GM23338 (cell line): Measurements from ENCODE around the gene SUCLG2. TPM values are rescaled to one million over a fixed set of nuclear protein-coding genes. Genes with fewer than 3 reads are reported as not detected.

Source experiments
- ATAC-seq: fragments of 200-7000 bp; cut with Tn5 transposase; 3 replicates; pipeline ENCODE4 v1.9.1; 2020
- DNase-seq: peaks from one replicate; pipeline ENCODE4 v3.0.0-alpha.2; 2015; ENCODE audit warnings: low spot score
- H2AFZ ChIP-seq: fragments of 200-600 bp; sonication (generic); 2 replicates; pipeline ENCODE4 v1.8.0; 2016; ENCODE audit warnings: antibody characterized with exemption, mild to moderate bottlenecking, moderate library complexity
- H3F3A ChIP-seq: fragments of 200-600 bp; sonication (generic); replicated peaks from 2 replicates; pipeline ENCODE4 v1.8.0; 2017; ENCODE audit warnings: antibody characterized with exemption, mixed run types, low read depth
- H3K27ac ChIP-seq: fragments of 200-600 bp; sonication (generic); 2 replicates; pipeline ENCODE4 v1.6.1; 2016; ENCODE audit warnings: low read depth
- H3K27me3 ChIP-seq: fragments of 200-600 bp; sonication (generic); 2 replicates; pipeline ENCODE4 v1.8.0; 2016; ENCODE audit warnings: mild to moderate bottlenecking, mixed run types, moderate library complexity; ENCODE audit not compliant: insufficient read depth
- H3K36me3 ChIP-seq: fragments of 200-600 bp; sonication (generic); 2 replicates; pipeline ENCODE4 v1.8.0; 2016; ENCODE audit warnings: mild to moderate bottlenecking; ENCODE audit not compliant: insufficient read depth
- H3K4me1 ChIP-seq: fragments of 200-600 bp; sonication (generic); 2 replicates; pipeline ENCODE4 v1.8.0; 2016; ENCODE audit warnings: mild to moderate bottlenecking, moderate library complexity; ENCODE audit not compliant: insufficient read depth
- H3K4me2 ChIP-seq: fragments of 200-600 bp; sonication (generic); 2 replicates; pipeline ENCODE4 v1.7.1; 2017; ENCODE audit warnings: mixed run types
- H3K4me3 ChIP-seq: fragments of 200-600 bp; sonication (generic); 2 replicates; pipeline ENCODE4 v1.6.1; 2016; ENCODE audit warnings: mixed run types
- H3K79me2 ChIP-seq: fragments of 200-600 bp; sonication (generic); replicated peaks from 2 replicates; pipeline ENCODE4 v1.8.0; 2017; ENCODE audit warnings: mild to moderate bottlenecking; ENCODE audit not compliant: insufficient read depth
- H3K9me2 ChIP-seq: fragments of 200-600 bp; sonication (generic); 2 replicates; pipeline ENCODE4 v1.8.0; 2017; ENCODE audit not compliant: insufficient read depth
- H4K20me1 ChIP-seq: fragments of 200-600 bp; sonication (generic); replicated peaks from 2 replicates; pipeline ENCODE4 v1.8.0; 2017; ENCODE audit warnings: mild to moderate bottlenecking; ENCODE audit not compliant: insufficient read depth
- H3K27ac Mint-ChIP-seq: 2 replicates; pipeline ENCODE4 v1.8.0; 2020; ENCODE audit warnings: inconsistent platforms, mild to moderate bottlenecking, moderate library complexity, mixed read lengths
- H3K27me3 Mint-ChIP-seq: 3 replicates; pipeline ENCODE4 v1.8.0; 2022; ENCODE audit warnings: low read depth, mild to moderate bottlenecking, moderate library complexity, mixed read lengths, inconsistent platforms; ENCODE audit not compliant: insufficient read depth, poor library complexity
- H3K36me3 Mint-ChIP-seq: 3 replicates; pipeline ENCODE4 v1.8.0; 2021; ENCODE audit warnings: low read depth, mild to moderate bottlenecking, inconsistent platforms, moderate library complexity, mixed read lengths
- H3K4me1 Mint-ChIP-seq: 3 replicates; pipeline ENCODE4 v1.8.0; 2020; ENCODE audit warnings: mild to moderate bottlenecking, inconsistent platforms, mixed read lengths
- H3K4me3 Mint-ChIP-seq: 3 replicates; pipeline ENCODE4 v1.8.0; 2021; ENCODE audit warnings: moderate library complexity, mild to moderate bottlenecking, inconsistent platforms, mixed read lengths
- H3K9me3 Mint-ChIP-seq: 3 replicates; pipeline ENCODE4 v1.8.0; 2020; ENCODE audit warnings: moderate library complexity, mild to moderate bottlenecking, inconsistent platforms, mixed read lengths
- CREB1 ChIP-seq: fragments of 250-450 bp; sonication (Bioruptor Pico); IDR thresholded peaks from 2 replicates; pipeline ENCODE4 v1.5.0; 2020; ENCODE audit warnings: low read depth, mild to moderate bottlenecking, moderate library complexity
- CTCF ChIP-seq, 2 experiments: fragments of 200-600 bp in 1 of 2; sonication (generic) in 1 of 2; conservative IDR thresholded peaks; 2 replicates each; pipeline versions ENCODE4 v1.5.1 to v1.6.1; 2016 to 2017; ENCODE audit warnings: antibody characterized with exemption in 2 of 2, low read depth in 2 of 2, mild to moderate bottlenecking in 2 of 2, moderate library complexity in 1 of 2
- ETS1 ChIP-seq: IDR thresholded peaks from 2 replicates; pipeline ENCODE4 v1.6.1; 2016; ENCODE audit warnings: antibody characterized with exemption
- EZH2 ChIP-seq: fragments of 200-600 bp; sonication (generic); IDR thresholded peaks from one replicate; pipeline ENCODE4 v1.8.0; 2017; ENCODE audit warnings: antibody characterized with exemption, mild to moderate bottlenecking, low read depth; ENCODE audit not compliant: unreplicated experiment
- JUNB ChIP-seq: IDR thresholded peaks from one replicate; pipeline ENCODE4 v1.6.1; 2016; ENCODE audit warnings: antibody characterized with exemption; ENCODE audit not compliant: unreplicated experiment
- NANOG ChIP-seq: IDR thresholded peaks from 2 replicates; pipeline ENCODE4 v1.6.1; 2016; ENCODE audit warnings: antibody characterized with exemption, borderline replicate concordance
- POLR2AphosphoS5 ChIP-seq: IDR thresholded peaks from 2 replicates; pipeline ENCODE4 v1.6.1; 2016; ENCODE audit warnings: antibody characterized with exemption, low read depth
- REST ChIP-seq: IDR thresholded peaks from one replicate; pipeline ENCODE4 v1.6.1; 2018; ENCODE audit warnings: antibody characterized with exemption; ENCODE audit not compliant: unreplicated experiment
- STAT1 ChIP-seq: IDR thresholded peaks from one replicate; pipeline ENCODE4 v1.6.1; 2016; ENCODE audit warnings: antibody characterized with exemption; ENCODE audit not compliant: unreplicated experiment
- ZNF331 ChIP-seq: fragments of 250-450 bp; sonication (Bioruptor Pico); IDR thresholded peaks from 2 replicates; pipeline ENCODE4 v1.5.0; 2020; ENCODE audit warnings: low read depth, mild to moderate bottlenecking, moderate library complexity
- ZNF462 ChIP-seq: fragments of 250-450 bp; sonication (Bioruptor Pico); IDR thresholded peaks from 2 replicates; pipeline ENCODE4 v1.5.0; 2020; ENCODE audit warnings: mild to moderate bottlenecking, moderate library complexity
- polyA plus RNA-seq: library from polyadenylated mRNA; unstranded; fragments of >200 nt; fragmentation: Nextera tagmentation; extraction: Ambion mirVana; gene quantifications from 2 replicates; pipeline ENCODE4 v1.2.1, GENCODE V29; 2016
- total RNA-seq: library from RNA; depleted of rRNA; stranded (reverse); fragments of >200 nt; shearing (Covaris generic); gene quantifications from 2 replicates; pipeline ENCODE4 v1.2.3, GENCODE V29; 2014

The SUCLG2 gene
- total and polyA plus RNA-seq, 2 experiments from 2014 or later, result 29.3 to 39.0 TPM

- no peaks in the 10 kb centered on the region for H3F3A ChIP-seq
- DNase-seq (no peak), ATAC-seq (no peak)
- no peaks in the 10 kb centered on the region for H4K20me1 ChIP-seq
- TF ChIP-seq JUNB (no peak), ZNF331 (CRISPR knock-in tag) (no peak), ETS1 (no peak), POLR2AphosphoS5 (no peak), REST (no peak), NANOG (no peak), CREB1 (no peak), CTCF (conservative IDR thresholded peaks at IDR 0.05; ENCODE audit: low read depth in 2 of 2) (no peak), STAT1 (no peak), ZNF462 (CRISPR knock-in tag) (no peak), EZH2 (no peak)
- Mint-ChIP-seq H3K27ac (no peak overlapping the region), H3K36me3 (peaks cover 26% of the 10 kb centered on the region), H3K27me3 (no peaks in the 10 kb centered on the region), H3K4me3 (no peak overlapping the region), H3K9me3 (peaks cover 13% of the 10 kb centered on the region), H3K4me1 (peaks cover 4% of the 10 kb centered on the region; the same call in 2 of the 3 replicates)
- H3K27me3 ChIP-seq, result no peaks in the 10 kb centered on the region
- H3K4me2 ChIP-seq, result no peak overlapping the region
- no peak overlapping the region for H3K27ac ChIP-seq
- H3K79me2 ChIP-seq, result no peaks in the 10 kb centered on the region
- peaks cover 3% of the 10 kb centered on the region; the same call in 1 of the 2 replicates for H3K4me1 ChIP-seq
- no peak overlapping the region for H2AFZ ChIP-seq
- no peaks in the 10 kb centered on the region for H3K9me2 ChIP-seq
- no peaks in the 10 kb centered on the region for H3K36me3 ChIP-seq
- H3K4me3 ChIP-seq, result no peak overlapping the region
Measured at GRCh38 chr3:67388738-67389137, 265.7 kb downstream of the SUCLG2 start.
